SH-SY5Y (cell line): ENCODE data around the gene ERCC1.

Source experiments
- GATA2 ChIP-seq: IDR thresholded peaks from 2 replicates; pipeline ENCODE4 v1.6.1; 2011; ENCODE audit warnings: mild to moderate bottlenecking, low read depth, low read length
- GATA3 ChIP-seq: IDR thresholded peaks from 2 replicates; pipeline ENCODE4 v1.6.1; 2011; ENCODE audit warnings: low read depth, mild to moderate bottlenecking, low read length, moderate library complexity

DNA sequence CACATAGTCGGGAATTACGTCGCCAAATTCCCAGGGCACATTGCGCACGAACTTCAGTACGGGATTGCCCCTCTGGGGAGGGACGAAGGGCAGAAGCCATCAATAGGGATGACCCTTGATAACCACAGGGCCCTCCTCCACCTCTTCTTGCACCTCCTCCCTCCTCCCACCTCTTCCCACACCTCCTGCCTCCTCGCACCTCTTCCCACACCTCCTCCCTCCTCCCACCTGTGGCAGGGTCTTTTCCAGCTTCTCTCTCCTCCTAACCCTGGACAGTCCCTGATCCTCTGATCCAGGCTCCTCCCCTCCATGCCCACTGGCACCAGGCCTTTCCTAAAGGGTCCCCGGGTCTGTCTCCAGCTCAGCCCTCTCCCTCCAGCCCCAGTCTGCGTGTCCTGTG lies 3.4 kb downstream of the ERCC1 start:
- TF ChIP-seq GATA2: no peak
- no peak for TF ChIP-seq GATA3
